ENCODE measurements around the gene STOML1.

DNA sequence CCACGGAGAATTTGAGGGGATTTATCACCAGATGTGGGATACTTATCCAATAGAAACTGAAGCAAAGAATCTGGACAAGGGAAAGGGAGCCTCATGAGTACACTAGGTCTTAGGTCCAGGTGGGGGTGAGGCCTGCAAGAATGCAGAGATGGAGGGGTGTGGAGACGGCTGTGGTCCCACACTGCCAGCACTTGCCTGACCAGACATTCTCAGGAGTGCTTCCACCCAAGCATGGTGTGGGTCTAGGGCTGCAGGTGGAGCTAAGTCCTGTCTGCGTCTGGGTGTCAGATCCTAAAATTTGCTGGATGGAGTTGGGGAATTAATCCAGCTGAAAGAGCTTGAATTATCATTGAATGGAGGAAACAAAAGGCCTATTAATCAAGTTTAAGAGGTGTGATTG lies 16.8 kb upstream of the STOML1 start:
- TF ChIP-seq POLR2A (IDR thresholded peaks at IDR 0.05), result no peak
- TF ChIP-seq, protein P1, sequence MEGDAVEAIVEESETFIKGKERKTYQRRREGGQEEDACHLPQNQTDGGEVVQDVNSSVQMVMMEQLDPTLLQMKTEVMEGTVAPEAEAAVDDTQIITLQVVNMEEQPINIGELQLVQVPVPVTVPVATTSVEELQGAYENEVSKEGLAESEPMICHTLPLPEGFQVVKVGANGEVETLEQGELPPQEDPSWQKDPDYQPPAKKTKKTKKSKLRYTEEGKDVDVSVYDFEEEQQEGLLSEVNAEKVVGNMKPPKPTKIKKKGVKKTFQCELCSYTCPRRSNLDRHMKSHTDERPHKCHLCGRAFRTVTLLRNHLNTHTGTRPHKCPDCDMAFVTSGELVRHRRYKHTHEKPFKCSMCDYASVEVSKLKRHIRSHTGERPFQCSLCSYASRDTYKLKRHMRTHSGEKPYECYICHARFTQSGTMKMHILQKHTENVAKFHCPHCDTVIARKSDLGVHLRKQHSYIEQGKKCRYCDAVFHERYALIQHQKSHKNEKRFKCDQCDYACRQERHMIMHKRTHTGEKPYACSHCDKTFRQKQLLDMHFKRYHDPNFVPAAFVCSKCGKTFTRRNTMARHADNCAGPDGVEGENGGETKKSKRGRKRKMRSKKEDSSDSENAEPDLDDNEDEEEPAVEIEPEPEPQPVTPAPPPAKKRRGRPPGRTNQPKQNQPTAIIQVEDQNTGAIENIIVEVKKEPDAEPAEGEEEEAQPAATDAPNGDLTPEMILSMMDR (IDR thresholded peaks at IDR 0.05), result no peak
